Measurements from ENCODE around the gene STAT3.

Gene STAT3

DNA sequence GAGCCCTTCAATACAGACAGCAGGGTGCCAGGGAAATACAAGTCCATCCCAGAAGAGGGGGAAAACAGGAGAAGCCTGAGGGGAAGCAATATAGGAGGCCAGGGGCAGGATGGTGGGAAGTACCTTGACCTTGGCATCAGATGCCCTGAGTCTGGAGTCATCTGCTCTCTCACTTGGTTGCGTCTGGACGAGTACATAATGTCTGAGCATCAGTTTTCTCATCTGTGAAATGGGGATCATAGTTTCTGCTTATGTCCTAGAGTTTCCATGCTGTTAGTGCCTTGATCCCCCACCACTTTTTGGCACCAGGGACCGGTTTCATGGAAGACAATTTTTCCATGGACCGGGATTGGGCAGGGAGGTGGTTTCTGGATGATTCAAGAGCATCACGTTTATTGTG lies 97.7 kb downstream of the STAT3 start:
- no peak for DNase-seq

- DNase-seq: no peak
These were observed 98.5 kb downstream of the STAT3 start for GRCh38 chr17:42289611-42290181.

GRCh38 chr17:42288803-42289610 lies 99.2 kb downstream of the STAT3 start:
- DNase-seq: no peak

- peak; percentile 86 for DNase-seq
These were observed 100.1 kb downstream of the STAT3 start, which contains the start of gene STAT5A for GRCh38 chr17:42287977-42288802. STAT5A (plus strand) TSS chr17:42288498; CDS start chr17:42289412, 914 bp downstream.

DNA sequence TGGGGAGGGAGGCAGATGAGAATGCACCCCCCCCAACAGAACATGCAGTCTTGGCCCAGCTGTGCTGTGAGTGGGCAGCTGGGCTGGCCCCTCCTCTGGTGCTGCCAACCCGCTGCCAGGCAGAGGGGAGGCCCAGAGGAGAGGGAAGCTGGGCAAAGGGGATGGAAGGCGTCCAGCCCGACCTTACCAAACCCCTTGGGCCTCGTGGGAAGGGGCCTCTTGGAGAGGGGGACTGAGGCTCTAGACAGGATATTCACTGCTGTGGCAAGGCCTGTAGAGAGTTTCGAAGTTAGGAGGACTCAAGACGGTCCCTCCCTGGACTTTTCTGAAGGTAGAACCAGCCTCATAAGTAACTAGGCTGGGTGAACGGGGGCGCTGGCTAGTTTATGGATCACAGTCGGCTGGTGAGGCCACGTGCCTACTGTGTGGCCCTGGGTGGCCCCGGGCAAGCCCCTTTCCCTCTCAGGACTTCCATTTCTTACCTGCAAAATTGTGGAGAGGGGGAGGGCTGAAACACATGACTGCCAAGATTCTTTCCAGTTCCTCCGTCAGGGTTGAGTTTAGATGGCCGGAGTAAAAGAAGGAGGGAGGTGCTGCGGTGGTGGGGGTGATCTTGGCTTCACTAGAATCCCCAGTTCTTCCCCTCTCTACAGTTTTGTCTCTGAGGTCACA lies 100.8 kb downstream of the STAT3 start:
- no peak for DNase-seq

DNA sequence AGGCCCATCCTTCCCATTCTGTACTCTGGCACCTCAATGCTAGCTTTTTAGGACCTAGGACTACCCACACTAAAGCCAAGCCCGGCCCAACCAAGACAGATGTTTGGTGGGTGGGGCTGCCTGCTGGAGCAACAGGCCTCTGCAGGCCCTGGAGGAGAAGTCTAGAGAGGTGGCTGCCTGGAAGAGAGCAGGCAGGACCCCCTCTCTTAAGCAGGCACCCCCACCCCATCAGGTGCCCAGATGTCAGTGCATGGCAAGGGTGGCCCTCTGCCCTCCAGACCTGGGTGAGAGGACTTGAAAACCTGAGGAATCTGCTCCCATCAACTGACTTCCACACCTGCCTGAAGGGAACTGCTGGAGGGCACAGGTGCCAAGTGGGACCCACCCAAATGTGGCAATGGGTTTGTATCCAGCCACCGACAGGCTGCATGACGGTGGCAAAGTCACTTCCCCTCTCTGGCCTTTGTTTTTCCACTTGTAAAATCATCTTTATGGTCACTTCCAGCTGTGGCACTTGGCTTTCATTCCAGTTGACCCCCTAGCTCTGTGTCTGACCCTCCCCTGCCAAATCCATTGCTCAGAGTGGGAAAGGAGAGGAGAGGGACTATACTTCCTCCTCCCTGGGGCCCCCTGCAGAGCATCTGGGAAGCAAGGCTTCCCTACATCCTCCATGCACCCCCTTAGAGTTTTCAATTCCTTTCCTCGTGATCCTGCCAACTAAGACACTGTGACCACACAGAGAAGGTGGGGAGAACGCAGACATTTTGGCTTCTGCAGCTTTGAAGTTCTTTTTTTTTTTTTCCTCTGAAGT lies 101.6 kb downstream of the STAT3 start:
- DNase-seq: peak; percentile 22

DNA sequence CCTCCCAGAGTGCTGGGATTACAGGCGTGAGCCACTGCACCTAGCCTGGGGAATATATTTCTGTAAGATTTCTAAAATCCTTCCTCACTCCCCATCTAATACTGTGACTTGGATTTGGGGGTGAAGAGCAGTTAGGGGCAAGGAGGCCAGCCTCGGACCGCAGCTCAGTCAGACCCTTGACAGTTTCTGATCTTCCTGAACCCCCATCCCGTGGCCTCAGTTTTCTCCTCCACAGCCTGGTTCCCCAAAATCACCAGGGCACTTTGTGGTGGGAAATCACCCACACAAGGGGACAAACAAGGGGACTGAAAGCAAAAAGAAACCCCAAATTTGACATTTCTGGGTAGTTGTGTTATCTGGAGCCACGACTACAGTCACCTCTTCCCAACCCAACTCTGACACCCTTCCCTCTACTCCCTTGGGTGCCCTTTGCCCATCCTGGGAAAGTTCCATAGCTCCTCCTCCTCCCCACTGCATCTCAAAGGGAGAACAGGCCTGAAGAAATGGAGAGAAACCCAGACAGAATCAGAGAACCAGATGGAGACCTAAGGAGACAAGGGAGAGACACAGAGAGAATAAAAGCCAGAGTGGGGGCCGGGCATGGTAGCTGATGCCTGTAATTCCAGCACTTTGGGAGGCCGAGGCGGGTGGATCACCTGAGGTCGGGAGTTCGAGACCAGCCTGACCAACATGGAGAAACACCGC lies 102.7 kb downstream of the STAT3 start:
- no peak for DNase-seq

DNA sequence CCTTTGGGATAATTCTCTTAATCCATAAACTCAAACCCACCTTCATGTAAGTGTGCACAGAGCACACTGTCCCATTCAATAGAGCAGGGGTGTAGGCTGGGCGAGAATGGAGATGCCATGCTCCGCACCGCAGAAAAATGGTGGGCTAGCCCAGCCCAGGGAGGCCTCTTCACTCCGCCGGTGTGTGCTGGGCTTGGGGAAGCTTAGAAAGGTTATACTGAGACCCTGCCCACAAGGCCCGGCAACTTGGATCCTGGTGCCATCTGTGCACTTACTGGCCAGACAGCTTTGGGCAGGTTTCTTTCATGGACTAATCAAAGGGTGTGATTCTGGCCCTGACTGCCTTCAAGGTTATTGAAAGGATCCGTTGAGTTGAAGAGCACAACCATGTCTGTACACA lies 103.7 kb downstream of the STAT3 start:
- DNase-seq: no peak

GRCh38 chr17:42284024-42284369 lies 104.2 kb downstream of the STAT3 start:
- DNase-seq: no peak

DNA sequence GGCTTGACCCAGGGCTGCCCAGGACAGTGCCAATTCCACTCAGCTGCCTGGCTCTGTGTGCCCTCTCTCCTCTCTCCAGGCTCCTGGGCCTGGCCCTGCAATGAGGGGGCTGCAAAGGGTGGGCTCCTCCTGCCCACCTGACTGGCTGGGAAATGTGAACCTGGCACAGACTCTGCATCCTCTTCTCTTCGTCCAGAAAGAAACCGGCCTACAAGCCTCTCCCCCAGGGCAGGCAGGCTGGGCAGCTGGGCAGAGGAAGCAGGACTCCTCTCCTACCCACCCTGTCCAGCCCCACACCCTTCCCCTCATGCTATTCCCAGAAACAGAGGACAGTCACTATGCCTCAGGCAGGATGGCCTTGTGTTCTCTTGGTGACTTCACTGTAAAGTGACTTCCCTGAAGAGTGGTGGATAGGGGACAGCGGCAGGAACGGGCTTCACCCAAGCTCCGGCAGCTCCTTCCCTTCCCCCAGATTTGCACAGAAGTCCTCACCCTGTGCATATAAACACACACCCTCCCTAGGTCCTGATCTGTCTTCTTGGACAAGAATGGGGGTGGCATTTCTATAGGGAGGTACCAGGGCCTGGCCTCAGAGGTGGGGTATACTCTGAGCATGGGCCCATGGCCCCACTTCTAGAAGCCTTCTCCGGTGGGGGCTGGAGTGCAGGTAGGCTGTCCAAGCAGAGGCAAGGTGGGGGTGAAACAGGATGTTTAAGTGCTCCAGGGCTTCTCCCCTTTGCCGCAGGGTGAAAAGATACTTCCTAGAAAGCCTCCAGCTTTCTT lies 104.8 kb downstream of the STAT3 start:
- no peak for DNase-seq

GRCh38 chr17:42282478-42283080 lies 105.7 kb downstream of the STAT3 start:
- DNase-seq: no peak

DNA sequence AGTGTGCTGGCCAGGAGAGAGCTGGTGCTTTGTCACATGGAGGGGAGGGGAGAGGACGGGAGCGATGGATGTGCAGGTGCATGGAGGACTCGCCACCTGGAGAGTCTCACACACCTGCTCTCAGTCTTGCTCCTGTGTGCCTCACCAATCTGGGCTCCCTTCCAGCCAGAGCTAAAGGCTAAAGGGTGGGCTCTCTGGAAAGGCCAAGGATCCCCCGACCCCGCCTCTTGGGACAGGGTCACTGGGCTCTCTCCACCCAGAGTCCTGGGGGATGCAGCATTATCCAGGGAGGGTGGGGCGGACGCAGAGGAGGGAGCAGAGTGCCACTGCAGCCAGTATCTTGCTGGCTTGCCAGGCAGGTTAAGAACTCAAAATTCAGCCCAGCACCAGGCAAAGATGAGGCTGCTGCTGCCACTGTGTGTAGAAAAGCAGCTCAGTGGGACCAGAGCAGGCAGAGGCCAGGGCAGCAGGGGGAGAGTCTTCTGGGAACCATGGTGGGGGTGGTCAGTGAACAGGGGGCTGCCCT lies 106.6 kb downstream of the STAT3 start:
- peak; percentile 88 for DNase-seq

DNA sequence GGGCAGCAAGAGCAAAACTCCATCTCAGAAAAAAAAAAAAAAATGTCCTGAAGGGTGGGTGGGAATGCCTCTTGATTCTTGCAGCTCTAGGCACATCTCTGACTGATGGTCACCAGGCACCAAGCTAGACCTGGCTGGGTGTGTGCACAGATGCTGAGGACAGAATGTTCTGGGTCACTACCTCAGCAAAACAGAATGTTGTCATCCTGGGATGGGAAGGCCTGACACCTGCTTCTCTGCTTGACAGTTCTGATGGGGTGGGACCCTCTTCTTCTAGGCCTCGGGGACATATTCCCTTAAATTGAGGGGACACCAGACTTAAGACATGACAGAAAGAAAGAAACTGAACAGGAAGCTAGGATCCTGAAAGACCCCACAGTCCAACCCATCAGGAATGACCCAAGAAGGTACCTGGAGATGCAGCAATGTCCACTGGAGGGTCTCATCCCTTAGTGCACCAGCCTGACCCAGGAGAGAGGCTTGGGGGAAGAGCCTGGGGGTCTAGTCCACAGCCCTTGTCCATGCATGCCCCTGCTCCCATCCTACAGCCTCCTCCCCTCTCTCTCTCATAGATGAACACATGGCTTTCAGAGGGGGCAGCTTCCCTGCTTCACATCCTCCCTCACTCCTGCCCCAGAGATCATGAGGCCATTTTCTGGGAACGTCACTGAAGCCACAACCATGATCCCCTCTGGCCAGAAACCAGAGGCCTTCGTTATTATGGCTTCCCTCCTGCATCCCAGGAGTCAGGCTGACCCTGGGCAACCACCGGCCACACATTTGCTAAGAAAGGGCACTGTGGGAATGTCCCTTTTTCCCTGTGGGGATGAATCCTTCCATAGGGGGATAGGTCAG lies 108.2 kb downstream of the STAT3 start:
- no peak for DNase-seq

DNA sequence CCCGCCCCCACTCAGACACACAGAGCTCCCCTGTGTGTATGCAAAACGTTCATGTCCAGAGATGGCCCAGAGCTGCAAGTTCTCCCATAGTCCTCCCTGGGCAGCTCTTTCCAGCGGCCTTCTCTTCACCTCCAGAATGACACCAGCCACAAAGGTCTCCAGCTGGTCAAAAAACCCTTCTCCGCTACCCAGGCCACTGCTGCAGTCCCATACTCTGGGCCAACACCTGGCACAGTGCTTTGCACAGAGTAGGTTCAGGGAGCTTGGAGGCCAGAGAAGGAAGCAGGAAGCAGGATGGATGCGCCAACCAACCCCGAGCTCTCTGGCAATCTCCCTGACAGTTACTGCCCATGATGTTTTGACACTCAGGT lies 110.9 kb downstream of the STAT3 start:
- peak; percentile 51 for DNase-seq

DNA sequence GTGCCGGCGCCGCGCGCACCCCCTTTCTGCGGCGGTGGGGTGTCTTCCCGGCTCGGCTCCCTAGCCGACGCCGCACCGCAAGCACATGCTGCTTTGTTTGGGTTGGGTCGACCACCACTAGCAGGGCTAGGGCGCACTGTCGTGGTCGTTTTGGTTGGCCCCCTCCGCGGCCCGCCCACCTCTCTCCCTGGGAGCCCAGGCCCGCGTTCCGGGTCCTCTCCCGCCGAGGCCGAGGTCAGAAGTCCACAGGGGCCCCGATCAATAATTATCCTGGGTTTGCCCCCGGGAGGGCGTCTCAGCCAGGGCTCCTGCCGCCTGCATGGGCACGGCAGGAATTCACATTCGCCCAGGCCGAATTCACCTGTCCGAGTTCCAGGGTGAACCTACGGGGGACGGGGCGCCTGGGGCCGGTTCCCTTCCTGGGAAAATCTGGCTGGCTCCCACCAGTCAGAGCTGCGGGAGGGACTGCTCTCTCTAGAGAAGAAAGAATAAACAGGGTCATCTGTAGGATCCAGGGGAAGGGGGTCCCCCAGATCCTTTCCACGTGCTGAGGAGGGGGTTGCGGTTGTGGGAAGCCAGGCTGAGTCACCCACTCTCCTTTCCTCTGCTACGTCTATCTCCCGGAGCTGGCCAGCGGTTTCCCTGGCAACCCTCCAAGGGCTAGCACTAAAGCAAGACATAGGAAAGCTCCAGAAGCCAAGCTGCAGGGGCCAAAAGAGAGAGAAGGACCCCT lies 111.5 kb downstream of the STAT3 start:
- peak; percentile 73 for DNase-seq

DNA sequence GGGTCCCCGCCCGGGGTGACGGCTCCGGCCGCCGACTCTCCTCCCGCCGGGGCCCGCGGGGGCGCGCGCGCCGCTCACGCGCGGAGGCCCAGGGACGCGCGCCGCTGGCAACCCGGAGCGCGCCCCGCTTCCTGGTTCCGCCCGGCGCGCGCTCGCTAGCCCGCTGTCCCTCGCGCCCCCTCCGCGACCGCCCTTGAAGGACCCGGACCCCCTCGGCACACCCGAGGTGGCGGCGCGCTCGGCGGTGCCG lies 112.0 kb downstream of the STAT3 start, which contains the start of gene STAT5B:
TSS of gene STAT5B (minus strand) at position 33 of the 250 bp plus-strand sequence. CDS start 44,264 bp downstream, outside the sequence.
- DNase-seq: peak; percentile 93

DNA sequence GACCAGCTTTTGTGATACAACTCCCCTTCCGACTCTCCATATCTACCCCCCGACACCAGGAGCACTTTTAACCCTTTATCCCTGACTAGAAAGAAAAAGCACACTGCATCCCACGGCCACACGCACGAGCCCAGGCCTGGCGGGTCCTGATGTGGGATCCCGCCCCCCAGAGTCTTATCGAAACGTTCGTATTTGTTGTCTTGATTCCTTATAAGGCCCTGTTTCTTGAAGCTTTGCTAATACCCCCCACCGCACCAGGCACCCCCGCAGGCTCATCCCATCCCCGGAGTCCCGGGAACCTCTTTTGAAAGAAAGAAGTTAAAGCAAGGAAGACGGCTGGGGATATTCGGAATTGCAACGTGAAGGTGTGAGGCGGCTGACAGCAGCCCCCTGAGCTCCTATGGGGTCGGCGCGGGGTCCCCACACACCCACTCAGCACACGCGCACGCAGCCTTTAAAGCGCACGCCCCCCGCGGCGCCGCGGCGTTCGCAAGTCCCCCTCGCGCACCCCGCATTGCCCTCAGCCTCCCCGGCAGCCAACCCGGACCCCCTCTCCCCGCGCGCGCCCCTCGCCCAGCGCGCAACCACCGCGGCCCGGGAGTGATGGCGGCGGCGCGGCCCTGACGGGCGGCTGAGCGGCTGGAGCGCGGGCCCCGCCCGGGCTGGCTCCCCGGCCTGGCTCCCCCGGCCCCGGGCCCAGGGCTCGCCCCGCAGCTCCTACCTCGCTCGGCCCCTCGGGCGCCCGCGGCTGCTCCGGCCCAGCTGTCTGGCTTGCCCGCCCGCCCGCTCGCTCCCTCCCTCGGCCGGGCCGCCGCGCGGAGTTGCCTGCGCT lies 112.5 kb downstream of the STAT3 start:
- peak; percentile 76 for DNase-seq

Measured in NCI-H69 (cell line).